HG02973 (cell line): ENCODE measurements around the gene BSN.

Source experiments
- ATAC-seq: cut with Tn5 transposase; IDR thresholded peaks from one replicate; pipeline ENCODE4 v1.9.1; 2021; ENCODE audit warnings: moderate library complexity; ENCODE audit not compliant: unreplicated experiment

Gene BSN

DNA sequence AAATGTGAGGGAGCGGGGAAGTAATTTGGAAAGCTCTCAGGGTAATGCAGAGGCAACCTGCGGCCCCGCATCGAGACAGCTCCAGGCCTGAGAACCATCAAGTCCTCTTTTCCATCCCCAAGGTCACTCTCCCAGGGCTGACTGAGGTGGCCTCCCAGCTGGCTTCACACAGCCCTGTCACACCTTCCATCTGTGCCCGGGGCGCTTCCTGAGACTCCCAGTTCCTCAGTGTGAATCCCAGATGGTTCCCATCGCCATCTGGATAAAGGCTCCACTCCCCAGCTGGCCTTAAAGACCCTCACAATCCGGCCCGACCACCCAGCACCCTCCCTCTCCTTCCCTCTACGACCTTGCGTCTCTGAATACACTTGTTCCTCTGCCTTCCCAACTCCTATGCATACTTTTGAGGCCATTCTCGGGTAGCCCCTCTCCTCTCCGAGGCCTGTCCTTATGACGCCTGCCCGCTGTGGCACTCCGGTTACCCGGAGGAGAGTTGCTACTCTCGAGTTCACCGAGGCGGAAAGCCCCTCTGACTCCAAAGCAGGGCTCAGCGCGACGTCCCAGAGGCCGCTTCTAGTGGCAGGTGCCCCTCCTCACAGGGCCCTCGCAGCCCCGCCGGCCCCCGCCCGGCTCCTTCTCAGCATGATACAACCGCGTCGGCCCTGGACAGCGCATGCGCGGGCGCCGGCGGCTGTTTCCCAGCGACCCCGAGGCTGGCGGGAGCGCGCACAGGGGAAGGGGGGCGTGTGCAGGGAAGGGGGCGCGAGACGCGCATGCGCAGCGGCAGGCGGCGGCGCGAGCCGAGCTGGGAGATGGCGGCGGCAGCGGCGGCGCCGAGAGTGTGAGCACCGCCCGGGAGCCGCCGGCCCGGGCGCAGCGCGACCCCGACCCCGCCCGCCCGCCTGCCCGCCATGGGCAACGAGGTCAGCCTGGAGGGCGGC, at the start of gene BSN:
TSS of gene BSN (plus strand) at position 786 of the 941 bp plus-strand sequence. CDS start at position 912, 126 bp downstream.
- ATAC-seq, result peak; percentile 69

DNA sequence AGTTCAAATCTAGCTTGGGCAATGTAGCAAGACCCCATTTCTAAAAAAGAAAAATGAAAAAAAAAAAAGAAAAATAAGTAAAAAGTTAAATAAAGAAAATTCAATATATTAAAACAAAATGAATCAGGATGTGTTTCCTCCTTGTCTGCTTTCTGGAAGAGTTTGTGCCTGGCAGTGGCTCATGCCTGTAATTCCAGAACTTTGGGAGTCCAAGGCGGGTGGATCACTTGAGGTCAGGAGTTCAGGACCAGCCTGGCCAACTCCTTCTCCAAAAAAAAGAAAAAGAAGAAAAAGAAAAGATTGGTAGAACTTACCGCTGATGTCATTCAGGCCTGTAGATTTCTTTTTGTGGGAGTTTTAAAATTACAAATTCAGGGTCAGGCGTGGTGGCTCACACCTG, 47.4 kb upstream of the BSN start:
- ATAC-seq, result no peak

DNA sequence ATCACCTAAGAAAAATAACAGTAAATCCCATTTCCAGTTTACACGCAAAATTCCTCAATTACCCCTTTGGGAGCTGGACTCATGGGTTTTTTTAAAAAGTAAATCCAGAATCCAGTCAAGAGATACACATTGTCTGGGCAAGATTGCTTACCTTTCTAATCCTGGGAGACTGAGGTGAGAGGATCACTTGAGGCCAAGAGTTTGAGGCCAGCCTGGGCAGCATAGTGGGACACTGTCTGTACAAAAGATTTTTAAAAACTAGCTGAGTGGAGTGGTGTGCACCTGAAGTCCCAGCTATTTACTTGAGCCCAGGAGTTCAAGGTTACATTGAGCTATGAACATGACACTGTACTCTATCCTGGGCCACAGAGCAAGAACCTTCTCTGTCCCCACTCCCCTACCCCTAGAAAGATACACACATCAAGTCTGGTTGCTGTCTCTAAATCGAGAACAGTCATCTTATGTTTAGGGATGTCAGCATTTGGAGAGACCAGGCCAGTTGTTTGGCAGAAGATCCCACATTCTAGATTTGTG, 45.2 kb upstream of the BSN start:
- no peak for ATAC-seq

DNA sequence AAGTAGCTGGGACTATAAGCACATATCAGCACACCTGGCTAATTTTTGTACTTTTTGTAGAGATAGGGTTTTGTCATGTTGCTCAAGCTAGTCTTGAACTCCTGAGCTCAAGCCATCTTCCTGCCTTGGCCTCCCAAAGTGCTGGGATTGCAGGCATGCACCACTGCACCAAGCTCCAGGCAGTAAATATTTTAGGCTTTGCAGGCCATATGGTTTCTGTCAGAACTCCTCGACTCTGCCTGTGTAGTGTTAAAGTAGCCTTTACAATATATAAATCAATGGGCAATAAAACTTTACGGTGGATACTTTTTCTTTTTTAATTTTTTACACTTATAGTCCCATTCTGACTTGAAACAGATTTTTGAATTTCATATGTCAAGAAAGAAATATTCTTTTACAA, 42.6 kb upstream of the BSN start:
- no peak for ATAC-seq

GRCh38 chr3:49512781-49513355, 41.4 kb upstream of the BSN start:
- ATAC-seq, result no peak

- no peak for ATAC-seq
These were observed 40.7 kb upstream of the BSN start for GRCh38 chr3:49513494-49514124.

- no peak for ATAC-seq
These were observed 36.3 kb upstream of the BSN start for GRCh38 chr3:49518016-49518415.

DNA sequence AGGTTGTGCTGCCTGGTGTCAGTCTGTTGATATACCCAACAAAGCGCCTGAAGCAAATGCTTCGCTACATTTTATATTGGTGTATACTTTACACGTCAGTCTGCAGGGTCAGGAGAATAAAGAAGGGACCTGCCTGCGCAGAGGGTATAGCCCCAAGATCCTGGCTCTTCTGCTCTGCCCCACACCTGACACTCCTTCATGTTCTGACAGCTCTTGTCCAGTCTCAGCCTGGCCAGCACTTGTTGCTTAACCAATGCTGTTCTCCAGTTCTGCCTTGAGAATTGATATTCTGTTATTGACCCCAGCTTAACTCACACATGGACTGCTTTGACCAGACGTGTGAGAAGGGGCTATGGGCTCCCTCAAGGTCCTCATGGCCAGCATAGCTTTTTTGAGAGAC, 35.8 kb upstream of the BSN start:
- ATAC-seq, result no peak

GRCh38 chr3:49519296-49519695, 35.0 kb upstream of the BSN start:
- no peak for ATAC-seq

- no peak for ATAC-seq
These were observed 34.3 kb upstream of the BSN start for GRCh38 chr3:49519916-49520385.

DNA sequence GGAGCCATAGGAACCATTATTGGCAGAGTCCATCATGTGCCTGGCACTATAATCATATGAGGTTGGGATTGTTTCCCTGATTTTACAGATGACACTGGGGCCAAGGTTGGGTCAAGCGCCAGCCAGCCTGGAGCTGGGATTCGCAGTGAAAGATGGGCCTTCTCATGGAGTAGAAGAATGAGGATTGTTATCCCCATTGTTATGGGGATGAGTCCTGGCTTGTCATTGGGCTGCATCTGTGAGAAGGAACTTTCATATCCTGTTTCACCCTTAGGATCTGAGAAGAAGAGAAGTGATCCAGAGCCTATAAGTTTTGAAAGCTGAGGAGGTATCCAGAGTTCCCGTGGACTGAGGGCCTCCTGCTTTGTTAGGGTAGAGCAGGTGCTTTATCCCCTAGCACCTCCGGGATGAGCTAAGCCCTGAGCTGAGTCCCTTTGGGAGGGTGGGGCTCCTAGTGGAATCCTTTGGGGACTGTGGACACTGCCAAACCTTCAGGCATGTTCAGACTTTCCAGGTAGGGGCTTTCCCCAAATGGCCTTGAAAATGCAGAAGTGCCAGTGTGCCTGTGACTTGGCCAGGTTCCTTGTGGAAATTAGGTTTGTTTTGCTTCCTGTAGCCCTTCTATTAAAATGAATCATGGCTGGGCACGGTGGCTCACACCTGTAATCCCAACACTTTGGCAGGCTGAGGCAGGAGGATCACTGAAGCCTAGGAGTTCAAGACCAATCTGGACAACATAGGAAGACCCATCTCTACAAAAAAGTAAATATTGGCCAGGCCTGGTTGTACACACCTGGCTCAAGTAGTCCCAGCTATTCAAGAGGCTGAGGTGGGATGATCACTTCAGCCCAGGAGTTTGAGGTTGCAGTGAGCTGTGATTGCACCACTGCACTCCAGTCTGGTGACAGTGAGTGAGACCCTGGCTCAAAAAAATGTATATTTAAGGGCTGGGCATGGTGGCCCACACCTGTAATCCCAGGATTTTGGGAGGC, 30.2 kb upstream of the BSN start:
- ATAC-seq, result no peak

GRCh38 chr3:49529567-49529966, 24.7 kb upstream of the BSN start:
- no peak for ATAC-seq

DNA sequence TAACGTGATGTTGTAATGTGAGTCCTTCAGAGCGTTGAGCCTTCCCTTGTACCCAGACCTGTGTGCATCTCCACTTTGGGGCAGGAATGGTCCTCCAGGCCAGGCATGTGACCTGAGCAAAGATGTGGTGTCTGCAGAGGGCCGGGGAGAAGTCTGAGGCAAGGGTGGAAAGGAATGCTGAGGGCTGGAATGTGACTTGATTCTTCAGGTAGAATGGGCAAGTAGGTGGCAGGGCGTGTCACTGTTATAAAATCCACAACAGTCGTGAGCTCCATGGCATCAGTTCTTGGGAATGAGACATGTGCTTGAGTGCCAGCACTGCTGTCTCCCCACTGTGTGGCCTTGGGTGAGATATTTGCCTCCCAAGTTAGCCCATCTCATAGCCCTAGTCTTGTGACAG, 24.0 kb upstream of the BSN start:
- no peak for ATAC-seq

- no peak for ATAC-seq
These were observed 23.6 kb upstream of the BSN start for GRCh38 chr3:49530701-49531100.

DNA sequence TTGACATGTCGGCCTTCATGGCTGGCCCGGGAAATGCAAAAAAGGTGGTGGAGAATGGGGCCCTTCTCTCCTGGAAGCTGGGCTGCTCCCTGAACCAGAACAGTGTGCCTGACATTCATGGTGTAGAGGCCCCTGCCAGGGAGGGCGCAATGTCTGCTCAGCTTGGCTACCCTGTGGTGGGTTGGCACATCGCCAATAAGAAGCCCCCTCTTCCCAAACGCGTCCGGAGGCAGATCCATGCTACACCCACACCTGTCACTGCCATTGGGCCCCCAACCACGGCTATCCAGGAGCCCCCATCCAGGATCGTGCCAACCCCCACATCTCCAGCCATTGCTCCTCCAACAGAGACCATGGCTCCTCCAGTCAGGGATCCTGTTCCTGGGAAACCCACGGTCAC, 23.1 kb upstream of the BSN start:
- no peak for ATAC-seq

DNA sequence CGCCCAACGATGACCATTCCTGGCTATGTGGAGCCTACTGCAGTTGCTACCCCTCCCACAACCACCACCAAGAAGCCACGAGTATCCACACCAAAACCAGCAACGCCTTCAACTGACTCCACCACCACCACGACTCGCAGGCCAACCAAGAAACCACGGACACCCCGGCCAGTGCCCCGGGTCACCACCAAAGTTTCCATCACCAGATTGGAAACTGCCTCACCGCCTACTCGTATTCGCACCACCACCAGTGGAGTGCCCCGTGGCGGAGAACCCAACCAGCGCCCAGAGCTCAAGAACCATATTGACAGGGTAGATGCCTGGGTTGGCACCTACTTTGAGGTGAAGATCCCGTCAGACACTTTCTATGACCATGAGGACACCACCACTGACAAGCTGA, 22.6 kb upstream of the BSN start:
- no peak for ATAC-seq

- no peak for ATAC-seq
These were observed 21.2 kb upstream of the BSN start for GRCh38 chr3:49533031-49533430.

GRCh38 chr3:49533786-49534519, 20.3 kb upstream of the BSN start:
- no peak for ATAC-seq

GRCh38 chr3:49534581-49535441, 19.5 kb upstream of the BSN start:
- ATAC-seq, result no peak
